Central memory CD8-positive, alpha-beta T cell (primary cell): ENCODE measurements around the gene ATP8B1.

Source experiments
- ATAC-seq: fragments of 150-1000 bp; cut with Tn5 transposase; replicated peaks from 2 replicates; pipeline ENCODE4 v1.10.0; 2022; ENCODE audit warnings: mild to moderate bottlenecking, moderate FRiP score, moderate number of reproducible peaks; ENCODE audit not compliant: poor library complexity, severe bottlenecking; ENCODE audit errors: extremely low read depth
- DNase-seq, 2 donors: peaks; one replicate each; pipeline ENCODE4 v3.0.0; 2021; ENCODE audit warnings: low spot score in 2 of 2
- H3K27ac Mint-ChIP-seq: one replicate; pipeline ENCODE4 v1.8.0; 2022; ENCODE audit warnings: low read depth, mild to moderate bottlenecking, moderate library complexity, mixed read lengths
- H3K27me3 Mint-ChIP-seq: one replicate; pipeline ENCODE4 v1.8.0; 2022; ENCODE audit warnings: mixed read lengths
- H3K36me3 Mint-ChIP-seq: one replicate; pipeline ENCODE4 v1.8.0; 2022; ENCODE audit warnings: mild to moderate bottlenecking, moderate library complexity, mixed read lengths; ENCODE audit not compliant: insufficient read depth
- H3K4me1 Mint-ChIP-seq: one replicate; pipeline ENCODE4 v1.8.0; 2022; ENCODE audit warnings: mixed read lengths
- H3K4me3 Mint-ChIP-seq: one replicate; pipeline ENCODE4 v1.8.0; 2022; ENCODE audit warnings: mild to moderate bottlenecking, moderate library complexity, mixed read lengths
- H3K9me3 Mint-ChIP-seq: one replicate; pipeline ENCODE4 v1.8.0; 2022; ENCODE audit warnings: mixed read lengths

Gene ATP8B1

DNA sequence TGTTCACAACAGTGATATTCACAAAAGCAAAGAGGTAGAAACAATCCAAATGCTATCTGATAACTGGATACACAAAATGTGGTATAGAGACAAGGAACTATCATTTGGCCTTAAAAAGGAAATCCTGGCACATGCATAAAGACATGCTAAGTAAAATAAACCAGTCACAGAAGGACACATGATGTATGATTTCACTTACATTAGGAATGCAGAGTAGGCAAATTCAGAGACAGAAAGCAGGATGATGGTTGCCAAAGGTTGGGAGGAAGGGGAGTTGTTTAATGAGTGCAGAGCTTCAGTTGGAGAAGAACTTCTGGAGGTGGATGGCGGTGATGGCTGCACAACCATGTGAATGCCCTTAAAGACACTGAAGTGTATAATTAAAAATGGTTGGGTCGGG is 38.1 kb downstream of the ATP8B1 start:
- DNase-seq (no peak), ATAC-seq (no peak)
- no peaks in the 10 kb centered on the region for H3K36me3 Mint-ChIP-seq

DNA sequence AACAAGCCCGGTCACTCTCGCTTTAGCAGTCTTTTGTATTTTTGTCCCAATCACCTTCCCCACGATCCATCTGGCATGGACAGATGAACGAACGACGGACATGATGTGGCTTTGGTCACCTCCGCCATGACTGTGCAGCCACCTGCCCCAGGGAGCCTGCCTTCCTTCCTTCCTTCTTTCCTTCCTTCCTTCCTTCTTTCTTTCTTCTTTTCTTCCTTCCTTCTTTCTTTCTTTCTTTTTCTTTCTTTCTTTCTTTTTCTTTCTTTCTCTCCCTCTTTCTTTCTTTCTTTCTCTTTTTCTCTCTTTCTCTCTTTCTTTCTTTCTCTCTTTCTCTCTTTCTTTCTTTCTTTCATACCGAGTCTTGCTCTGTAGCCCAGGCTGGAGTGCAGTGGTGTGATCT is 39.0 kb downstream of the ATP8B1 start:
- Mint-ChIP-seq H3K27ac (no peak overlapping the region), H3K4me1 (no peaks in the 10 kb centered on the region), H3K9me3 (no peaks in the 10 kb centered on the region), H3K36me3 (no peaks in the 10 kb centered on the region), H3K27me3 (no peaks in the 10 kb centered on the region), H3K4me3 (no peak overlapping the region)
- no peak for ATAC-seq
- no peak for DNase-seq

More for the DNA sequence above, 38.1 kb downstream of the ATP8B1 start:
- Mint-ChIP-seq H3K9me3 (no peaks in the 10 kb centered on the region), H3K27me3 (no peaks in the 10 kb centered on the region), H3K27ac (no peak overlapping the region), H3K4me1 (no peaks in the 10 kb centered on the region), H3K4me3 (no peak overlapping the region)

DNA sequence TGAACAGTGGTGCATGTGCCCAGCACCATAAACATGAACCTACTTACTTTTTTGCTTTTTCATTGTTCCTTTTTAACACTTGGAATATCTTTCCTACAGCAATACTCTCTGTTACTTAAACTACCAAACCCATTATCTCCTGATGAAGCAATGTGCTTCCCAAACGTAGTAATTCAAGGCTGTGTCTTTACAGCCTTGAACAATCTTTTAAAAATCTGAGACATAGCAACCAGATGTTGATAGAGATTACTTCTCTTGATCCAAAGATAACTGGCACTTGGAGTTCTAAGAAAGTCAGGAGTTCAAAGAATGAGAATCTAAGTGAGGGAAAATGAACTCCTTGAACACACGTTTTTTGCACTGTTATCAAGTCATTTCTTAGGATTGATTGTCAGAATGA is 40.4 kb downstream of the ATP8B1 start:
- no peaks in the 10 kb centered on the region for H3K27me3 Mint-ChIP-seq
- H3K36me3 Mint-ChIP-seq, result no peaks in the 10 kb centered on the region
- no peak overlapping the region for H3K27ac Mint-ChIP-seq
- H3K4me3 Mint-ChIP-seq, result no peak overlapping the region
- no peaks in the 10 kb centered on the region for H3K4me1 Mint-ChIP-seq
- H3K9me3 Mint-ChIP-seq, result no peaks in the 10 kb centered on the region
- DNase-seq, result no peak
- no peak for ATAC-seq

DNA sequence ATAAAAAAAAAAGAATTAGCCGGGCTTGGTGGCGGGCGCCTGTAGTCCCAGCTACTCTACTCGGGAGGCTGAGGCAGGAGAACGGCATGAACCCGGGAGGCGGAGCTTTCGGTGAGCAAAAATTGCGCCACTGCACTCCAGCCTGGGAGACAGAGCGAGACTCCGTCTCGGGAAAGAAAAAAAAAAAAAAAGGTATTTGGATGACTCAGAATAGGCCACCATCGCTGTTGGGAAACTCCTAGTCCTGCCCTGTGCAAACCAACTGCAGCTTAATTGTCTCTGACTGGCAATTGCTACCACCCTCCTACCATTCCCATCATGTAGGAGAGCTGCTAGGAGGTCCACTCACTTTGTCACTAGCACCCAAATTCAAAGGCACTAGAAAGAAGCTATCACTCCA is 43.5 kb downstream of the ATP8B1 start:
- Mint-ChIP-seq H3K27ac (no peak overlapping the region), H3K4me3 (no peak overlapping the region), H3K9me3 (no peaks in the 10 kb centered on the region), H3K4me1 (no peaks in the 10 kb centered on the region), H3K36me3 (no peaks in the 10 kb centered on the region), H3K27me3 (no peaks in the 10 kb centered on the region)
- DNase-seq (no peak), ATAC-seq (no peak)

DNA sequence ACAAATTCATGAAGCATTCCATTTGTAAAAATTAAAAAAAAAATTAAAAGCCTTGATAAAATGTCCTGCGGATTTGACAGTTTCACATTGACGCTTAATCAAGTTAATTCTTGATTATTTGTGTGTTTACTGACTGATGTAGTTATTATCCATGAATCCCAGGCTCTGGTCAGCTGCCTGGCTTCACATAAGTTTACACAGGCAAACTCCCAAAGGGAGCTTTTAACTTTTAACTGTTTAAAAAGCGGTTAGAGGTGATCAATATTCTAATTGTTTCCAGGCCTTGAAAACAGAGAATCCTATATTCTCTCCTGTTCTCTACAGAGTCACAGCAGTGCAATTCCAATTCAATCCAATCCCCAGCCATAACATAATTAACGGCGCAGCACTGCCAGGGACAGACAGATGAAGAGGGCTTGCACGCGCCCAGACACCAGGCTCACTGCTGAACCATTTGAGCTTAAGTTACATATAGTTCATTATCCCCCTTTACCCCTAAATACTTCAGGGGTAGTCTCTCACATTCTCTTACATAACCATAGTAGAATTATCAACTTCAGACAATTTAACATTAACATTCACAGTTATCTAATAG is 47.5 kb downstream of the ATP8B1 start:
- Mint-ChIP-seq H3K4me3 (no peak overlapping the region), H3K9me3 (no peaks in the 10 kb centered on the region), H3K27ac (no peak overlapping the region), H3K27me3 (no peaks in the 10 kb centered on the region), H3K36me3 (no peaks in the 10 kb centered on the region), H3K4me1 (no peaks in the 10 kb centered on the region)
- no peak for DNase-seq
- ATAC-seq, result no peak

DNA sequence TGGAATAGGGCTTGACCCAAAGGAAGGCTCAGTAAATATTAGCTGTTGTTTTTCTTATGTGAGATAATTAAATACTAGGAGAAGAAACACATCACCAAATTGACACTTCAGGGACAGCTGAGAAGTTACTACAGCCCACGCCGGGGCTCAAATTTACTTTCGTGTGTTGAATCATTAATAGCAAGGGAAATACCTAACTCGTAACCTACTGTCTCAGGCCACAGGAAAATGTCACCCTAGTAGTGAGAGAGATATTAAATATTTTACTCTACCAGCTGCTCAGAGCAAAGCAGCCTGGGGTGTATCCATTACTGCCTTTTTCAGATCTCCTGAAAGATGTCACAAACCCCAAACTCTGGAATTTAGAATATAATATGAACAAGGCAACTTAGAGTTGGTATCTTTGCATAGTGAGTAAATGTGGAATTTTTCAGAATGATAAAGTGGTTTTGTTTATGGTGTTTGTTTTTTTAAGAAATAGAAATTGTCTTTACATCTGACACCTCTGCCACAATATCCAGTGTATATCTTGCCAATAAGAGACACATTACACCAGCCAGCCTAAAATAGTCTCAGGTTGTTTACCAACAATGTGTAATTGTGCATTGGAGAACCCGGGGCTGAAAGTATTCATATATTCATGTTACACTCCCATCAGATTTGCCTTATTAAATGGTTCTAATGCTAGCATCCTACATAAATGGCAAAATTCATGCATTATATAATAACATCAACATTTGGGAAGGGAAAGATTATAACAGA is 48.4 kb downstream of the ATP8B1 start:
- Mint-ChIP-seq H3K4me3 (no peak overlapping the region), H3K9me3 (no peaks in the 10 kb centered on the region), H3K27ac (no peak overlapping the region), H3K4me1 (no peaks in the 10 kb centered on the region), H3K27me3 (no peaks in the 10 kb centered on the region), H3K36me3 (no peaks in the 10 kb centered on the region)
- no peak for ATAC-seq
- DNase-seq, result no peak

DNA sequence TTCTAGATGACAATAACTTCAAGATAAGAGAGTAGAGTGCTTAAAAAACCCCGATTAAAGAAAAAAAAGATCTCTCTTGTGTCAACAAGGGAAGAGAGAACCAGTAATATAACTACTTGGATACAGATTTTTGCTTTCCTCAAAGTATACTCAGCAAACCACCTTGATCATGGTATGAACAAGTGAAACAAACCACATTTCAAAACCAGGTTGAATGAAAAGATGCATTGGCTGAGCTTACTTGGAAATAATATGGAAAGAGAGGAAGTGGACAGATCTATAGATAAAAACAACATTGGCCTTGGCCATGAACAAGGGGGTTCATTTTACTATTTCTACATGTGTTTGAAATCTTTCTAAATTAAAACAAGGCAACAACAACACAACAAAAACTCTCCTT is 50.1 kb downstream of the ATP8B1 start:
- H3K4me3 Mint-ChIP-seq, result no peak overlapping the region
- DNase-seq, result no peak

DNA sequence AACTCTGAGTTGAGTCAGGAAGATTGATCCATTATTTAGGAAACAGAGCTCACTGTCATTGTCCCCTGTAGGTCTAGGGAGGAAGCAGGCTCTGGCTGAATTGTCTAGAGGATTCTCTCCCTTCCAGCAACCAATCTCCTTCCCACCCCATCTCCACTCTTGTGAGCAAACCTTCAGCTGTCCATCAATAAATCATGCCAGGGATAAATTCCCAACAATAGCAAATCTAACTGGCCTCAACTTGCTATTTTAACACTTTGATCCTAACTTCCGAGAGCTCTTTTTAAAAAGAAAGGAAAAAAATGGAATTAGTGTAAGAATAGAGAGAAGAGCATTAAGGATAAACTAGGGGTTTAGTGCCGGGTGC is 53.5 kb downstream of the ATP8B1 start:
- Mint-ChIP-seq H3K36me3 (no peaks in the 10 kb centered on the region), H3K27me3 (no peaks in the 10 kb centered on the region)

More for the DNA sequence above, 50.1 kb downstream of the ATP8B1 start:
- Mint-ChIP-seq H3K27ac (no peak overlapping the region), H3K4me1 (no peaks in the 10 kb centered on the region), H3K36me3 (no peaks in the 10 kb centered on the region), H3K9me3 (no peaks in the 10 kb centered on the region), H3K27me3 (no peaks in the 10 kb centered on the region)
- no peak for ATAC-seq

DNA sequence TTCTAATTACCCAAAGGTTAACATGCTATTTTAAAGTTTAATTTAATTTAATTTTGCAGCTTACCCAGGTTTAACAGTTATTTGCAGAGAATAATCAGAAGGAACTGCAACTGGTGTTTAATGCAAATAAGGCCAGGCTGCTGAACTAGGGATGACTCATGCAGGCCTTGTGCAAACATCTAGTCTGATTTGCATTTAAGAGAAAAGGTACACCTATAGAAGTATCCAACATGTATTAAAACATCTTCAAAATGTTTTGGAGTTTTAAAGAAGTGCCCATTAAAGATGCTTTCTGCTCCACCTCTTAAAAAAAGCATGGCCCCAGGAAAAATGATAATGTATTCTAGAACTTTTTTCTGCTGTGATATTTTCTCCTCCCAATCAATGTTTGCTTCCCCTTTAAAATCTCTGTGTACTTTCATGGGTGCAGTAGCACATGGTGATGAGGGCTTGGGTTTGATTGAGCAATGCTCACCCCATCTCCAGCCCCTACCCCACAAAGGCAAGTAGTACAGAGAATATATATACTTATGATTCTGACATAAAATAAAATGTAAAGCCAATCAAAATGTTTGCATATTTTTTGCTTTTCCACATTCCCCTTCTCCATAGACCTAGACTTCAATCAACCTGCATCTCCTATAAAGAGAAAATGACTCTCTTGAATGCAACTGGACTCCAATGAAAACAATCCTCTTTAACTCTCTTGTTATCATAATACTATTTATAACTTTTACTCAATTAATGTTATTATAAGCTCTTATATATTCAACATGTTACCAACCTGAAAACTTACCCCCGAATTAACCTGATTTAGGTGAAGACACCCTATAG is 54.1 kb downstream of the ATP8B1 start:
- Mint-ChIP-seq H3K4me1 (no peaks in the 10 kb centered on the region), H3K9me3 (no peaks in the 10 kb centered on the region), H3K4me3 (no peak overlapping the region), H3K36me3 (no peaks in the 10 kb centered on the region), H3K27me3 (no peaks in the 10 kb centered on the region), H3K27ac (no peak overlapping the region)
- DNase-seq (no peak), ATAC-seq (no peak)

More for the DNA sequence above, 53.5 kb downstream of the ATP8B1 start:
- ATAC-seq (no peak), DNase-seq (no peak)
- no peaks in the 10 kb centered on the region for H3K4me1 Mint-ChIP-seq
- no peaks in the 10 kb centered on the region for H3K9me3 Mint-ChIP-seq
- H3K4me3 Mint-ChIP-seq, result no peak overlapping the region
- no peak overlapping the region for H3K27ac Mint-ChIP-seq

DNA sequence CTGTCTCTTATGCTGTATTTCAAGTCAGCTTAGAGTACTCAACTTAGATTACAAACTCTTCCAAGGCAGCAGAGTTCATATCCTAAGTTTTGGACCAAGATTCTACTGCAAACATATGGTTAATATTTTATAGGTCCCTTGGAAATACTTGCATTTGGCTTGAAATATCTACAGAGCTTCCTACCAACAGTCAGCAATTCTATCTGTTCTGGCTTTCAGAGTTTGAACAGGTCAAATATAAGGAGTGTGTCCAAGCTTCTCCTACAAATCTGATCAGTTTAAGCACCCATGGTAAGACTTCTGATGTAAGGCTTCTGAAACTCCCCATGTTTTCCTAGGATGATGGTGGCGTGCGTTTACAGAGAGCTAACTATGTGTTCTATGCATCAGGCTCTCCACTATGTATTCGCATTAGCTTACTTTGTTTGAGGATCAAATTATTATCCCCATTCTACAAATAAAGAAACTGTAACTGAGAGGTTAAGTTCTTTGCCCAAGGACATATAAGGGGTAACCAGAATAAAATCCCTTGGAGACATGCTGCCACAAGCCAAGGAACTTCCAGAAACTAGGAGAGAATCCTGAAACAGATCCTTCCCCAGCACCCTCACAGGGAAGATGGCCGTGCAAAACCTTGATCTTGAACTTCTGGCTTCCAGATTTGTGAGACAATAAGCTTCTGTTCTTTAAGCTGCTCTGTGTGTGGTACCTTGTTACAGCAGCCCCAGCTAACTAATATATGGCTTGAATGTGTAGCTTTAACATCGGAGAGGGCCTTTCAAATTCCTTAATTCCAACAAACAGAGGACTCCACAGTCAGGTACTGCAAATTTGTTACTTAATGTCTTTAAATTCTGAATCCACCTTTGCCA is 55.1 kb downstream of the ATP8B1 start:
- ATAC-seq, result no peak
- no peaks in the 10 kb centered on the region for H3K36me3 Mint-ChIP-seq
- H3K27me3 Mint-ChIP-seq, result no peaks in the 10 kb centered on the region
- H3K4me1 Mint-ChIP-seq, result no peaks in the 10 kb centered on the region
- no peaks in the 10 kb centered on the region for H3K9me3 Mint-ChIP-seq
- H3K4me3 Mint-ChIP-seq, result no peak overlapping the region
- no peak for DNase-seq
- H3K27ac Mint-ChIP-seq, result no peak overlapping the region

DNA sequence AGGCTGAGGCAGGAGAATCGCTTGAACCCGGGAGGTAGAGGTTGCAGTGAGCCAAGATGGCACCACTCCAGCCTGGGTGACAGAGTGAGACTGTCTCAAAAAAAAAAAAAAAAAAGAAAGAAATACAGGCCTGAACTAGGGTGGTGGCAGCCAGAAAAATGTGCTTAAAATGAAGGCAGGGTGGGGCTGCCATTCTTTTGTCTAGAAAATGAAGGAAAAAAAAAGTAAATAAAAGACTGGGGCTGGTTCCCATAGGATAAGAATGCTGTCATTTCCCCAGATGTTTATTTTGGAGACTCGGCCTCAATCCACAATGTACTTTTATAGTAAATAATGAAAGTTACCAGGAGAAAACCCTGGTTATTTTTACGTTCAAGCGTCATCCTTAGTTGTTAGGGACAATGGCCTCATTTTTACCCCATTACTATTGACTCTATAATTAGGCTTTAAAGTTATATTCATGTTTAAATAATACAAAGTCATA is 58.9 kb downstream of the ATP8B1 start:
- no peaks in the 10 kb centered on the region for H3K9me3 Mint-ChIP-seq
- no peaks in the 10 kb centered on the region for H3K27me3 Mint-ChIP-seq
- no peaks in the 10 kb centered on the region for H3K4me1 Mint-ChIP-seq
- ATAC-seq (no peak), DNase-seq (no peak)
- H3K27ac Mint-ChIP-seq, result no peak overlapping the region
- H3K4me3 Mint-ChIP-seq, result no peak overlapping the region
- no peaks in the 10 kb centered on the region for H3K36me3 Mint-ChIP-seq

DNA sequence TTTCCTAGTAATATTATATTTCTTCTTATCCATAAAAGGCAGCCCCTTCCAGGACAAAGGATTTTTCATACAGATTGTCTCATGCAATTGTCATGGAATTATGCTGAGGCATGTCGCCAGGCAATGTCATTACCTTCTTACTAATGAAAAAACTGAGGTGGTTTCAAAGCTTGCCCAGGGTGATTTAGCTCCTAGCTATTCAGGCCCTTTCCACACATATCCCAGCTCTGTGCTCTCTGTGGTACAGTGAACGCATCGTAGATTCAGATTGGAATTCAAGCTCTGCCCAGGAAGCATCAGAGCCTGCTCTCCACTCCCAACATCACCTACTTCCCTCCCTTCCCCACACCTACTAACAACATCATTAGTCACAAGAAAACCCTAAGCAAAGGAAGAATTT is 60.1 kb downstream of the ATP8B1 start:
- DNase-seq, result no peak
- H3K27ac Mint-ChIP-seq, result no peak overlapping the region
- no peaks in the 10 kb centered on the region for H3K27me3 Mint-ChIP-seq
- no peak overlapping the region for H3K4me3 Mint-ChIP-seq
- no peak for ATAC-seq
- no peaks in the 10 kb centered on the region for H3K9me3 Mint-ChIP-seq
- no peaks in the 10 kb centered on the region for H3K4me1 Mint-ChIP-seq
- no peaks in the 10 kb centered on the region for H3K36me3 Mint-ChIP-seq
